GM23338 (cell line): ENCODE data around the gene MICALL2. TPM values are rescaled to one million over a fixed set of nuclear protein-coding genes. Genes with fewer than 3 reads are reported as not detected.

Experiments
- ATAC-seq: fragments of 200-7000 bp; cut with Tn5 transposase; 3 replicates; pipeline ENCODE4 v1.9.1; 2020
- DNase-seq: peaks from one replicate; pipeline ENCODE4 v3.0.0-alpha.2; 2015; ENCODE audit warnings: low spot score
- H2AFZ ChIP-seq: fragments of 200-600 bp; sonication (generic); 2 replicates; pipeline ENCODE4 v1.8.0; 2016; ENCODE audit warnings: antibody characterized with exemption, mild to moderate bottlenecking, moderate library complexity
- H3F3A ChIP-seq: fragments of 200-600 bp; sonication (generic); replicated peaks from 2 replicates; pipeline ENCODE4 v1.8.0; 2017; ENCODE audit warnings: antibody characterized with exemption, mixed run types, low read depth
- H3K27ac ChIP-seq: fragments of 200-600 bp; sonication (generic); 2 replicates; pipeline ENCODE4 v1.6.1; 2016; ENCODE audit warnings: low read depth
- H3K27me3 ChIP-seq: fragments of 200-600 bp; sonication (generic); 2 replicates; pipeline ENCODE4 v1.8.0; 2016; ENCODE audit warnings: mild to moderate bottlenecking, mixed run types, moderate library complexity; ENCODE audit not compliant: insufficient read depth
- H3K36me3 ChIP-seq: fragments of 200-600 bp; sonication (generic); 2 replicates; pipeline ENCODE4 v1.8.0; 2016; ENCODE audit warnings: mild to moderate bottlenecking; ENCODE audit not compliant: insufficient read depth
- H3K4me1 ChIP-seq: fragments of 200-600 bp; sonication (generic); 2 replicates; pipeline ENCODE4 v1.8.0; 2016; ENCODE audit warnings: mild to moderate bottlenecking, moderate library complexity; ENCODE audit not compliant: insufficient read depth
- H3K4me2 ChIP-seq: fragments of 200-600 bp; sonication (generic); 2 replicates; pipeline ENCODE4 v1.7.1; 2017; ENCODE audit warnings: mixed run types
- H3K4me3 ChIP-seq: fragments of 200-600 bp; sonication (generic); 2 replicates; pipeline ENCODE4 v1.6.1; 2016; ENCODE audit warnings: mixed run types
- H3K79me2 ChIP-seq: fragments of 200-600 bp; sonication (generic); replicated peaks from 2 replicates; pipeline ENCODE4 v1.8.0; 2017; ENCODE audit warnings: mild to moderate bottlenecking; ENCODE audit not compliant: insufficient read depth
- H3K9me2 ChIP-seq: fragments of 200-600 bp; sonication (generic); 2 replicates; pipeline ENCODE4 v1.8.0; 2017; ENCODE audit not compliant: insufficient read depth
- H4K20me1 ChIP-seq: fragments of 200-600 bp; sonication (generic); replicated peaks from 2 replicates; pipeline ENCODE4 v1.8.0; 2017; ENCODE audit warnings: mild to moderate bottlenecking; ENCODE audit not compliant: insufficient read depth
- H3K27ac Mint-ChIP-seq: 2 replicates; pipeline ENCODE4 v1.8.0; 2020; ENCODE audit warnings: inconsistent platforms, mild to moderate bottlenecking, moderate library complexity, mixed read lengths
- H3K27me3 Mint-ChIP-seq: 3 replicates; pipeline ENCODE4 v1.8.0; 2022; ENCODE audit warnings: low read depth, mild to moderate bottlenecking, moderate library complexity, mixed read lengths, inconsistent platforms; ENCODE audit not compliant: insufficient read depth, poor library complexity
- H3K36me3 Mint-ChIP-seq: 3 replicates; pipeline ENCODE4 v1.8.0; 2021; ENCODE audit warnings: low read depth, mild to moderate bottlenecking, inconsistent platforms, moderate library complexity, mixed read lengths
- H3K4me1 Mint-ChIP-seq: 3 replicates; pipeline ENCODE4 v1.8.0; 2020; ENCODE audit warnings: mild to moderate bottlenecking, inconsistent platforms, mixed read lengths
- H3K4me3 Mint-ChIP-seq: 3 replicates; pipeline ENCODE4 v1.8.0; 2021; ENCODE audit warnings: moderate library complexity, mild to moderate bottlenecking, inconsistent platforms, mixed read lengths
- H3K9me3 Mint-ChIP-seq: 3 replicates; pipeline ENCODE4 v1.8.0; 2020; ENCODE audit warnings: moderate library complexity, mild to moderate bottlenecking, inconsistent platforms, mixed read lengths
- CREB1 ChIP-seq: fragments of 250-450 bp; sonication (Bioruptor Pico); IDR thresholded peaks from 2 replicates; pipeline ENCODE4 v1.5.0; 2020; ENCODE audit warnings: low read depth, mild to moderate bottlenecking, moderate library complexity
- EZH2 ChIP-seq: fragments of 200-600 bp; sonication (generic); IDR thresholded peaks from one replicate; pipeline ENCODE4 v1.8.0; 2017; ENCODE audit warnings: antibody characterized with exemption, mild to moderate bottlenecking, low read depth; ENCODE audit not compliant: unreplicated experiment
- EZH2phosphoT487 ChIP-seq: fragments of 200-600 bp; sonication (generic); IDR thresholded peaks from one replicate; pipeline ENCODE4 v1.8.1; 2018; ENCODE audit warnings: antibody characterized with exemption; ENCODE audit not compliant: unreplicated experiment
- JUNB ChIP-seq: IDR thresholded peaks from one replicate; pipeline ENCODE4 v1.6.1; 2016; ENCODE audit warnings: antibody characterized with exemption; ENCODE audit not compliant: unreplicated experiment
- NANOG ChIP-seq: IDR thresholded peaks from 2 replicates; pipeline ENCODE4 v1.6.1; 2016; ENCODE audit warnings: antibody characterized with exemption, borderline replicate concordance
- POLR2AphosphoS5 ChIP-seq: IDR thresholded peaks from 2 replicates; pipeline ENCODE4 v1.6.1; 2016; ENCODE audit warnings: antibody characterized with exemption, low read depth
- STAT1 ChIP-seq: IDR thresholded peaks from one replicate; pipeline ENCODE4 v1.6.1; 2016; ENCODE audit warnings: antibody characterized with exemption; ENCODE audit not compliant: unreplicated experiment
- ZNF114 ChIP-seq: fragments of 250-450 bp; sonication (Bioruptor Pico); IDR thresholded peaks from 2 replicates; pipeline ENCODE4 v1.5.0; 2020; ENCODE audit warnings: mild to moderate bottlenecking, moderate library complexity
- ZNF331 ChIP-seq: fragments of 250-450 bp; sonication (Bioruptor Pico); IDR thresholded peaks from 2 replicates; pipeline ENCODE4 v1.5.0; 2020; ENCODE audit warnings: low read depth, mild to moderate bottlenecking, moderate library complexity
- polyA plus RNA-seq: library from polyadenylated mRNA; unstranded; fragments of >200 nt; fragmentation: Nextera tagmentation; extraction: Ambion mirVana; gene quantifications from 2 replicates; pipeline ENCODE4 v1.2.1, GENCODE V29; 2016
- total RNA-seq: library from RNA; depleted of rRNA; stranded (reverse); fragments of >200 nt; shearing (Covaris generic); gene quantifications from 2 replicates; pipeline ENCODE4 v1.2.3, GENCODE V29; 2014
- TF ChIP-seq, protein P1 (sequence below): IDR thresholded peaks from 2 replicates; pipeline ENCODE4 v1.6.1; 2016; ENCODE audit warnings: antibody characterized with exemption
- TF ChIP-seq, protein P2 (sequence below): IDR thresholded peaks from one replicate; pipeline ENCODE4 v1.6.1; 2018; ENCODE audit warnings: antibody characterized with exemption; ENCODE audit not compliant: unreplicated experiment
- TF ChIP-seq, protein P3 (sequence below): fragments of 250-450 bp; sonication (Bioruptor Pico); IDR thresholded peaks from 2 replicates; pipeline ENCODE4 v1.5.0; 2020; ENCODE audit warnings: mild to moderate bottlenecking, moderate library complexity
- TF ChIP-seq, protein P4 (sequence below), 2 experiments: fragments of 200-600 bp in 1 of 2; sonication (generic) in 1 of 2; conservative IDR thresholded peaks; 2 replicates each; pipeline versions ENCODE4 v1.5.1 to v1.6.1; 2016 to 2017; ENCODE audit warnings: antibody characterized with exemption in 2 of 2, low read depth in 2 of 2, mild to moderate bottlenecking in 2 of 2, moderate library complexity in 1 of 2

The MICALL2 gene
- total and polyA plus RNA-seq, 2 experiments from 2014 or later = 7.0 to 13.0 TPM

DNA sequence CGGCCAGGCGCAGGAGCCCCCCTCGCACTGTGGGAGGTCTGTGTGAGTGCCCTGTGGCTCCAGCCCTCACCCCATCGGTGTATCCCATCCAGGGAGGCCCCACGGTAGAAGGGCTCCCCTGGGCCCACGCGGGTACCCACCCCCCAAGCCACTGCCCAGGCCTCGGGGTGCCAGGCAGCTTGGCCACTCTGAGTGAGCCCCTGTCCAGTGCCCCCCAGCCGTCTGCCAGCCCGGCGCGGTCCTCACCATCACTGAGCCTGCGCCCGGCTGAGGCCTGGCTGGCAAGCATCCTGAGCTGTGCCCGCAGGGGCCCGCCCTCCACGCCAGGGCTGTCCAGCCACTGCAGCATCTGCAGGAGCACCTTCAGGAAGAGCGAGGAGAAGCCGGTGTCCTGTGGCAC is 19.2 kb upstream of the MICALL2 start:
- Mint-ChIP-seq H3K4me3 (no peak overlapping the region), H3K27me3 (peaks cover 7% of the 10 kb centered on the region)

More for the DNA sequence above, 19.2 kb upstream of the MICALL2 start:
- Histone ChIP-seq H3K4me1 (no peaks in the 10 kb centered on the region), H3K4me2 (no peak overlapping the region), H3K27ac (no peak overlapping the region), H3K4me3 (no peak overlapping the region), H4K20me1 (no peaks in the 10 kb centered on the region; the same call in 1 of the 2 replicates), H2AFZ (no peak overlapping the region), H3K79me2 (no peaks in the 10 kb centered on the region; the same call in 1 of the 2 replicates), H3K9me2 (no peaks in the 10 kb centered on the region), H3K36me3 (no peaks in the 10 kb centered on the region), H3K27me3 (no peaks in the 10 kb centered on the region), H3F3A (0 out of 2 replicates have a peak, but pooled peaks cover 2% of the 10 kb centered on the region)
- H3K4me1 Mint-ChIP-seq = no peaks in the 10 kb centered on the region
- DNase-seq (no peak), ATAC-seq (no peak)
- H3K36me3 Mint-ChIP-seq = peaks cover 11% of the 10 kb centered on the region
- no peaks in the 10 kb centered on the region for H3K9me3 Mint-ChIP-seq
- TF ChIP-seq, protein P1, sequence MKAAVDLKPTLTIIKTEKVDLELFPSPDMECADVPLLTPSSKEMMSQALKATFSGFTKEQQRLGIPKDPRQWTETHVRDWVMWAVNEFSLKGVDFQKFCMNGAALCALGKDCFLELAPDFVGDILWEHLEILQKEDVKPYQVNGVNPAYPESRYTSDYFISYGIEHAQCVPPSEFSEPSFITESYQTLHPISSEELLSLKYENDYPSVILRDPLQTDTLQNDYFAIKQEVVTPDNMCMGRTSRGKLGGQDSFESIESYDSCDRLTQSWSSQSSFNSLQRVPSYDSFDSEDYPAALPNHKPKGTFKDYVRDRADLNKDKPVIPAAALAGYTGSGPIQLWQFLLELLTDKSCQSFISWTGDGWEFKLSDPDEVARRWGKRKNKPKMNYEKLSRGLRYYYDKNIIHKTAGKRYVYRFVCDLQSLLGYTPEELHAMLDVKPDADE = no peak
- TF ChIP-seq, protein P2, sequence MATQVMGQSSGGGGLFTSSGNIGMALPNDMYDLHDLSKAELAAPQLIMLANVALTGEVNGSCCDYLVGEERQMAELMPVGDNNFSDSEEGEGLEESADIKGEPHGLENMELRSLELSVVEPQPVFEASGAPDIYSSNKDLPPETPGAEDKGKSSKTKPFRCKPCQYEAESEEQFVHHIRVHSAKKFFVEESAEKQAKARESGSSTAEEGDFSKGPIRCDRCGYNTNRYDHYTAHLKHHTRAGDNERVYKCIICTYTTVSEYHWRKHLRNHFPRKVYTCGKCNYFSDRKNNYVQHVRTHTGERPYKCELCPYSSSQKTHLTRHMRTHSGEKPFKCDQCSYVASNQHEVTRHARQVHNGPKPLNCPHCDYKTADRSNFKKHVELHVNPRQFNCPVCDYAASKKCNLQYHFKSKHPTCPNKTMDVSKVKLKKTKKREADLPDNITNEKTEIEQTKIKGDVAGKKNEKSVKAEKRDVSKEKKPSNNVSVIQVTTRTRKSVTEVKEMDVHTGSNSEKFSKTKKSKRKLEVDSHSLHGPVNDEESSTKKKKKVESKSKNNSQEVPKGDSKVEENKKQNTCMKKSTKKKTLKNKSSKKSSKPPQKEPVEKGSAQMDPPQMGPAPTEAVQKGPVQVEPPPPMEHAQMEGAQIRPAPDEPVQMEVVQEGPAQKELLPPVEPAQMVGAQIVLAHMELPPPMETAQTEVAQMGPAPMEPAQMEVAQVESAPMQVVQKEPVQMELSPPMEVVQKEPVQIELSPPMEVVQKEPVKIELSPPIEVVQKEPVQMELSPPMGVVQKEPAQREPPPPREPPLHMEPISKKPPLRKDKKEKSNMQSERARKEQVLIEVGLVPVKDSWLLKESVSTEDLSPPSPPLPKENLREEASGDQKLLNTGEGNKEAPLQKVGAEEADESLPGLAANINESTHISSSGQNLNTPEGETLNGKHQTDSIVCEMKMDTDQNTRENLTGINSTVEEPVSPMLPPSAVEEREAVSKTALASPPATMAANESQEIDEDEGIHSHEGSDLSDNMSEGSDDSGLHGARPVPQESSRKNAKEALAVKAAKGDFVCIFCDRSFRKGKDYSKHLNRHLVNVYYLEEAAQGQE = no peak
- TF ChIP-seq, protein P3, sequence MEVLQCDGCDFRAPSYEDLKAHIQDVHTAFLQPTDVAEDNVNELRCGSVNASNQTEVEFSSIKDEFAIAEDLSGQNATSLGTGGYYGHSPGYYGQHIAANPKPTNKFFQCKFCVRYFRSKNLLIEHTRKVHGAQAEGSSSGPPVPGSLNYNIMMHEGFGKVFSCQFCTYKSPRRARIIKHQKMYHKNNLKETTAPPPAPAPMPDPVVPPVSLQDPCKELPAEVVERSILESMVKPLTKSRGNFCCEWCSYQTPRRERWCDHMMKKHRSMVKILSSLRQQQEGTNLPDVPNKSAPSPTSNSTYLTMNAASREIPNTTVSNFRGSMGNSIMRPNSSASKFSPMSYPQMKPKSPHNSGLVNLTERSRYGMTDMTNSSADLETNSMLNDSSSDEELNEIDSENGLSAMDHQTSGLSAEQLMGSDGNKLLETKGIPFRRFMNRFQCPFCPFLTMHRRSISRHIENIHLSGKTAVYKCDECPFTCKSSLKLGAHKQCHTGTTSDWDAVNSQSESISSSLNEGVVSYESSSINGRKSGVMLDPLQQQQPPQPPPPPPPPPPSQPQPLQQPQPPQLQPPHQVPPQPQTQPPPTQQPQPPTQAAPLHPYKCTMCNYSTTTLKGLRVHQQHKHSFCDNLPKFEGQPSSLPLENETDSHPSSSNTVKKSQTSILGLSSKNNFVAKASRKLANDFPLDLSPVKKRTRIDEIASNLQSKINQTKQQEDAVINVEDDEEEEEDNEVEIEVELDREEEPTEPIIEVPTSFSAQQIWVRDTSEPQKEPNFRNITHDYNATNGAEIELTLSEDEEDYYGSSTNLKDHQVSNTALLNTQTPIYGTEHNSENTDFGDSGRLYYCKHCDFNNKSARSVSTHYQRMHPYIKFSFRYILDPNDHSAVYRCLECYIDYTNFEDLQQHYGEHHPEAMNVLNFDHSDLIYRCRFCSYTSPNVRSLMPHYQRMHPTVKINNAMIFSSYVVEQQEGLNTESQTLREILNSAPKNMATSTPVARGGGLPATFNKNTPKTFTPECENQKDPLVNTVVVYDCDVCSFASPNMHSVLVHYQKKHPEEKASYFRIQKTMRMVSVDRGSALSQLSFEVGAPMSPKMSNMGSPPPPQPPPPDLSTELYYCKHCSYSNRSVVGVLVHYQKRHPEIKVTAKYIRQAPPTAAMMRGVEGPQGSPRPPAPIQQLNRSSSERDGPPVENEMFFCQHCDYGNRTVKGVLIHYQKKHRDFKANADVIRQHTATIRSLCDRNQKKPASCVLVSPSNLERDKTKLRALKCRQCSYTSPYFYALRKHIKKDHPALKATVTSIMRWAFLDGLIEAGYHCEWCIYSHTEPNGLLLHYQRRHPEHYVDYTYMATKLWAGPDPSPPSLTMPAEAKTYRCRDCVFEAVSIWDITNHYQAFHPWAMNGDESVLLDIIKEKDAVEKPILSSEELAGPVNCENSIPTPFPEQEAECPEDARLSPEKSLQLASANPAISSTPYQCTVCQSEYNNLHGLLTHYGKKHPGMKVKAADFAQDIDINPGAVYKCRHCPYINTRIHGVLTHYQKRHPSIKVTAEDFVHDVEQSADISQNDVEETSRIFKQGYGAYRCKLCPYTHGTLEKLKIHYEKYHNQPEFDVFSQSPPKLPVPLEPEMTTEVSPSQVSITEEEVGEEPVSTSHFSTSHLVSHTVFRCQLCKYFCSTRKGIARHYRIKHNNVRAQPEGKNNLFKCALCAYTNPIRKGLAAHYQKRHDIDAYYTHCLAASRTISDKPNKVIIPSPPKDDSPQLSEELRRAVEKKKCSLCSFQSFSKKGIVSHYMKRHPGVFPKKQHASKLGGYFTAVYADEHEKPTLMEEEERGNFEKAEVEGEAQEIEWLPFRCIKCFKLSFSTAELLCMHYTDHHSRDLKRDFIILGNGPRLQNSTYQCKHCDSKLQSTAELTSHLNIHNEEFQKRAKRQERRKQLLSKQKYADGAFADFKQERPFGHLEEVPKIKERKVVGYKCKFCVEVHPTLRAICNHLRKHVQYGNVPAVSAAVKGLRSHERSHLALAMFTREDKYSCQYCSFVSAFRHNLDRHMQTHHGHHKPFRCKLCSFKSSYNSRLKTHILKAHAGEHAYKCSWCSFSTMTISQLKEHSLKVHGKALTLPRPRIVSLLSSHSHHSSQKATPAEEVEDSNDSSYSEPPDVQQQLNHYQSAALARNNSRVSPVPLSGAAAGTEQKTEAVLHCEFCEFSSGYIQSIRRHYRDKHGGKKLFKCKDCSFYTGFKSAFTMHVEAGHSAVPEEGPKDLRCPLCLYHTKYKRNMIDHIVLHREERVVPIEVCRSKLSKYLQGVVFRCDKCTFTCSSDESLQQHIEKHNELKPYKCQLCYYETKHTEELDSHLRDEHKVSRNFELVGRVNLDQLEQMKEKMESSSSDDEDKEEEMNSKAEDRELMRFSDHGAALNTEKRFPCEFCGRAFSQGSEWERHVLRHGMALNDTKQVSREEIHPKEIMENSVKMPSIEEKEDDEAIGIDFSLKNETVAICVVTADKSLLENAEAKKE = no peak
- no peak for TF ChIP-seq ZNF114 (CRISPR knock-in tag)
- TF ChIP-seq ZNF331 (CRISPR knock-in tag) = no peak
- no peak for TF ChIP-seq POLR2AphosphoS5
- no peak for TF ChIP-seq NANOG
- TF ChIP-seq STAT1 = no peak
- TF ChIP-seq EZH2 = no peak
- TF ChIP-seq JUNB = no peak
- TF ChIP-seq, protein P4, sequence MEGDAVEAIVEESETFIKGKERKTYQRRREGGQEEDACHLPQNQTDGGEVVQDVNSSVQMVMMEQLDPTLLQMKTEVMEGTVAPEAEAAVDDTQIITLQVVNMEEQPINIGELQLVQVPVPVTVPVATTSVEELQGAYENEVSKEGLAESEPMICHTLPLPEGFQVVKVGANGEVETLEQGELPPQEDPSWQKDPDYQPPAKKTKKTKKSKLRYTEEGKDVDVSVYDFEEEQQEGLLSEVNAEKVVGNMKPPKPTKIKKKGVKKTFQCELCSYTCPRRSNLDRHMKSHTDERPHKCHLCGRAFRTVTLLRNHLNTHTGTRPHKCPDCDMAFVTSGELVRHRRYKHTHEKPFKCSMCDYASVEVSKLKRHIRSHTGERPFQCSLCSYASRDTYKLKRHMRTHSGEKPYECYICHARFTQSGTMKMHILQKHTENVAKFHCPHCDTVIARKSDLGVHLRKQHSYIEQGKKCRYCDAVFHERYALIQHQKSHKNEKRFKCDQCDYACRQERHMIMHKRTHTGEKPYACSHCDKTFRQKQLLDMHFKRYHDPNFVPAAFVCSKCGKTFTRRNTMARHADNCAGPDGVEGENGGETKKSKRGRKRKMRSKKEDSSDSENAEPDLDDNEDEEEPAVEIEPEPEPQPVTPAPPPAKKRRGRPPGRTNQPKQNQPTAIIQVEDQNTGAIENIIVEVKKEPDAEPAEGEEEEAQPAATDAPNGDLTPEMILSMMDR (conservative IDR thresholded peaks at IDR 0.05; ENCODE audit: low read depth in 2 of 2) = no peak
- no peak for TF ChIP-seq EZH2phosphoT487
- no peak for TF ChIP-seq CREB1 (CRISPR knock-in tag)
- no peak overlapping the region for H3K27ac Mint-ChIP-seq
